WTC11 (cell line): ENCODE results near the gene PPFIBP1. TPM values are rescaled to one million over a fixed set of nuclear protein-coding genes. Genes with fewer than 3 reads are reported as not detected.
"Not testable (repeated sequence)": the region's sequence is repeated elsewhere in the genome, so short reads cannot be mapped to it uniquely, and the experiment has no call there.

Source experiments
- ATAC-seq: fragments of 200-7000 bp; cut with Tn5 transposase; 2 replicates; pipeline ENCODE4 v1.10.0; 2021; ENCODE audit warnings: mild to moderate bottlenecking, moderate library complexity
- CTCF ChIA-PET: fragments of 300-600 bp; sonication (Branson Sonifier 250); formaldehyde crosslinking; loops from one replicate; lab custom pipeline; 2021; ENCODE audit warnings: antibody characterized with exemption; lab: Charles Lee
- POLR2A ChIA-PET: fragments of 350-600 bp; sonication (Branson Sonifier 250); formaldehyde crosslinking; loops from one replicate; lab custom pipeline; 2021; ENCODE audit warnings: antibody characterized with exemption; lab: Charles Lee
- DNase-seq: peaks from one replicate; pipeline ENCODE4 v3.0.0; 2021; ENCODE audit warnings: low spot score
- H3K27ac Mint-ChIP-seq: 2 replicates; pipeline ENCODE4 v1.8.0; 2021; ENCODE audit warnings: mixed read lengths
- H3K27me3 Mint-ChIP-seq: 2 replicates; pipeline ENCODE4 v1.8.0; 2021; ENCODE audit warnings: low read depth, mild to moderate bottlenecking, moderate library complexity, mixed read lengths
- H3K36me3 Mint-ChIP-seq: 2 replicates; pipeline ENCODE4 v1.8.0; 2021; ENCODE audit warnings: mixed read lengths
- H3K4me1 Mint-ChIP-seq: 2 replicates; pipeline ENCODE4 v1.8.0; 2022; ENCODE audit warnings: mixed read lengths
- H3K4me3 Mint-ChIP-seq: 2 replicates; pipeline ENCODE4 v1.8.0; 2021; ENCODE audit warnings: mild to moderate bottlenecking, moderate library complexity, mixed read lengths
- H3K9me3 Mint-ChIP-seq: 2 replicates; pipeline ENCODE4 v1.8.0; 2021; ENCODE audit warnings: mixed read lengths
- CREB1 ChIP-seq: sonication (generic); formaldehyde crosslinking; IDR thresholded peaks from 2 replicates; pipeline ENCODE4 v1.8.0; 2023; ENCODE audit warnings: mild to moderate bottlenecking, missing genetic modification reagents
- CREM ChIP-seq: sonication (generic); formaldehyde crosslinking; IDR thresholded peaks from 2 replicates; pipeline ENCODE4 v1.8.1; 2022; ENCODE audit warnings: mild to moderate bottlenecking, missing genetic modification reagents, moderate library complexity
- FOXK1 ChIP-seq: sonication (generic); formaldehyde crosslinking; IDR thresholded peaks from 2 replicates; pipeline ENCODE4 v1.8.0; 2022; ENCODE audit warnings: mild to moderate bottlenecking, moderate library complexity, missing genetic modification reagents
- GABPB1 ChIP-seq: sonication (generic); formaldehyde crosslinking; IDR thresholded peaks from 2 replicates; pipeline ENCODE4 v1.8.1; 2023; ENCODE audit warnings: mild to moderate bottlenecking, missing genetic modification reagents
- GTF2I ChIP-seq: fragments of 250-450 bp; sonication (Bioruptor Pico); conservative IDR thresholded peaks from 2 replicates; pipeline ENCODE4 v1.4.0; 2021; ENCODE audit warnings: mild to moderate bottlenecking
- JAZF1 ChIP-seq: fragments of 250-450 bp; sonication (Bioruptor Pico); IDR thresholded peaks from 2 replicates; pipeline ENCODE4 v1.9.0; 2021; ENCODE audit warnings: moderate library complexity, mild to moderate bottlenecking, inconsistent platforms
- NR1H2 ChIP-seq: sonication (generic); formaldehyde crosslinking; IDR thresholded peaks from 2 replicates; pipeline ENCODE4 v1.9.0; 2021; ENCODE audit warnings: mild to moderate bottlenecking, moderate library complexity, missing genetic modification reagents
- PREB ChIP-seq: sonication (generic); formaldehyde crosslinking; IDR thresholded peaks from 2 replicates; pipeline ENCODE4 v1.8.1; 2022; ENCODE audit warnings: mild to moderate bottlenecking, missing genetic modification reagents, moderate library complexity, borderline replicate concordance
- PRRX2 ChIP-seq: fragments of 250-450 bp; sonication (Bioruptor Pico); IDR thresholded peaks from 2 replicates; pipeline ENCODE4 v1.8.0; 2021; ENCODE audit warnings: mild to moderate bottlenecking
- RELA ChIP-seq: sonication (generic); formaldehyde crosslinking; IDR thresholded peaks from 2 replicates; pipeline ENCODE4 v1.8.1; 2022; ENCODE audit warnings: missing genetic modification reagents, mild to moderate bottlenecking, borderline replicate concordance
- SOX15 ChIP-seq: fragments of 250-450 bp; sonication (Bioruptor Pico); IDR thresholded peaks from 2 replicates; pipeline ENCODE4 v1.9.0; 2021; ENCODE audit warnings: mild to moderate bottlenecking
- TCF7 ChIP-seq: sonication (generic); formaldehyde crosslinking; IDR thresholded peaks from 2 replicates; pipeline ENCODE4 v1.8.0; 2022; ENCODE audit warnings: mild to moderate bottlenecking, low read depth, missing genetic modification reagents, moderate library complexity
- ZNF281 ChIP-seq: sonication (generic); formaldehyde crosslinking; IDR thresholded peaks from 2 replicates; pipeline ENCODE4 v1.8.0; 2023; ENCODE audit warnings: mild to moderate bottlenecking, missing genetic modification reagents
- total RNA-seq: library from RNA; stranded (reverse); gene quantifications from 3 replicates; pipeline ENCODE4 v1.2.3, GENCODE V29; 2021
- TF ChIP-seq, protein P1 (sequence below): fragments of 250-450 bp; sonication (Bioruptor Pico); IDR thresholded peaks from 2 replicates; pipeline ENCODE4 v1.9.0; 2021; ENCODE audit warnings: moderate library complexity, mild to moderate bottlenecking, inconsistent platforms, borderline replicate concordance
- TF ChIP-seq, protein P2 (sequence below): sonication (generic); formaldehyde crosslinking; IDR thresholded peaks from 2 replicates; pipeline ENCODE4 v1.8.1; 2023; ENCODE audit warnings: mild to moderate bottlenecking, missing genetic modification reagents

The PPFIBP1 gene
- total RNA-seq, 1 experiment from 2014 or later, result 27.7 TPM

- TF ChIP-seq ZNF281 (no peak), NR1H2 (CRISPR knock-in tag) (no peak)
- TF ChIP-seq, all 79 proteins: peak for 0
Observed at GRCh38 chr12:27541031-27541719, 17.2 kb downstream of the PPFIBP1 start (continued).

DNA sequence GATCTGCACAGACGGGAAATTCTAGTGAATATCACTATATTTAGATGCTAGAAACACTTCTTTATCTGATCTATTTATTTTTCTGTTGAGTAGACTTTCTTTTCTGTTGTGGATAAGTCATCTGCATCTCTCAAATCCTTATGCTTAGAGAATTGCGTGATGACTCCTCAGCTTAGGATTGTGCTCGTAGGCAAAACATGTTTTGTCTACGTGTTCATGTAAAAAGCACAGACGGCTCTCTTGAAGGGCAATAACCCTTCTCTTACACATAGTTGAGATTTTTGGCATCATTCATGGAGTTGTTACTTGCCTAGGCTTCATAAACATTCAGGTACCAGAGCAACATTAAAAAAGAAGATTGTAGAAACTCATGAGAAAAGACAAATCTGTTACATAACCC lies 18.6 kb downstream of the PPFIBP1 start:
- TF ChIP-seq CREB1 (no peak), SOX15 (CRISPR knock-in tag) (no peak), TCF7 (CRISPR knock-in tag) (no peak), GTF2I (CRISPR knock-in tag) (no peak), PREB (CRISPR knock-in tag) (no peak)
- TF ChIP-seq, protein P1, sequence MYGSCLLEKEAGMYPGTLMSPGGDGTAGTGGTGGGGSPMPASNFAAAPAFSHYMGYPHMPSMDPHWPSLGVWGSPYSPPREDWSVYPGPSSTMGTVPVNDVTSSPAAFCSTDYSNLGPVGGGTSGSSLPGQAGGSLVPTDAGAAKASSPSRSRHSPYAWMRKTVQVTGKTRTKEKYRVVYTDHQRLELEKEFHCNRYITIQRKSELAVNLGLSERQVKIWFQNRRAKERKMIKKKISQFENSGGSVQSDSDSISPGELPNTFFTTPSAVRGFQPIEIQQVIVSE (CRISPR knock-in tag), result no peak
- TF ChIP-seq, all 79 proteins: peak for 0
- Mint-ChIP-seq H3K4me1 (peaks cover 7% of the 10 kb centered on the region), H3K27me3 (no peaks in the 10 kb centered on the region), H3K36me3 (peaks cover 7% of the 10 kb centered on the region), H3K9me3 (peaks cover 7% of the 10 kb centered on the region), H3K27ac (0 out of 2 replicates have a peak overlapping the region, but pooled peaks have one; percentile 18), H3K4me3 (no peak overlapping the region)
- CTCF ChIA-PET, result no interaction called here
- DNase-seq, result no peak
- ATAC-seq, result no peak
- POLR2A ChIA-PET, result no interaction called here

- DNase-seq, H3K9me3 Mint-ChIP-seq, H3K36me3 Mint-ChIP-seq, H3K27me3 Mint-ChIP-seq, H3K4me3 Mint-ChIP-seq, CTCF ChIA-PET, H3K27ac Mint-ChIP-seq, POLR2A ChIA-PET, ATAC-seq: not testable (repeated sequence)
- peaks cover 21% of the 10 kb centered on the region for H3K4me1 Mint-ChIP-seq
Observed at GRCh38 chr12:27544858-27545257, 20.9 kb downstream of the PPFIBP1 start.

DNA sequence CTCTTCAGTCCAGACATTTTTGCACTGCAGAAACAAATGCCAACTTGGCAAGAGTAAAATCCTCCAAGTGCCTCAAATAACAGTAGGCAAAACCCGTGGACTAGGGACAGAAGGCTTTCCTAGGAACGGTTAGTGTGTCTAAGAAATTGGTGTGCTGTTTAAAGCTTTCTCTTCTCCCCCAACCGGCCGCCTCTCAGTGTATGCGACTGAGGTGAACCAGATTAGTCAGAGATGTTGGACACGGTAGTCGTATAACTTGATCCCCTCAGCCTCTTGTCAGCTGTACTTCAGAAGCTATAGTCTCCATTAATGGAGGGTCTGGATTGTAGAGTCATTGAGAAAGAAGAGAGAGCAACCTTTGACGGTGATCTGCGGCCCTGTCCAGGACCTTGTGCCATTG lies 21.7 kb downstream of the PPFIBP1 start:
- Mint-ChIP-seq H3K36me3 (peaks cover 7% of the 10 kb centered on the region), H3K27ac (no peak overlapping the region), H3K27me3 (no peaks in the 10 kb centered on the region), H3K9me3 (peaks cover 7% of the 10 kb centered on the region), H3K4me1 (peaks cover 29% of the 10 kb centered on the region), H3K4me3 (no peak overlapping the region)
- no peak for DNase-seq
- no peak for TF ChIP-seq FOXK1 (CRISPR knock-in tag)
- no peak for TF ChIP-seq RELA
- no peak for TF ChIP-seq NR1H2 (CRISPR knock-in tag)
- no peak for TF ChIP-seq GABPB1 (CRISPR knock-in tag)
- no peak for TF ChIP-seq SOX15 (CRISPR knock-in tag)
- no peak for TF ChIP-seq CREM (CRISPR knock-in tag)
- TF ChIP-seq PRRX2 (CRISPR knock-in tag), result no peak
- TF ChIP-seq, protein P2, sequence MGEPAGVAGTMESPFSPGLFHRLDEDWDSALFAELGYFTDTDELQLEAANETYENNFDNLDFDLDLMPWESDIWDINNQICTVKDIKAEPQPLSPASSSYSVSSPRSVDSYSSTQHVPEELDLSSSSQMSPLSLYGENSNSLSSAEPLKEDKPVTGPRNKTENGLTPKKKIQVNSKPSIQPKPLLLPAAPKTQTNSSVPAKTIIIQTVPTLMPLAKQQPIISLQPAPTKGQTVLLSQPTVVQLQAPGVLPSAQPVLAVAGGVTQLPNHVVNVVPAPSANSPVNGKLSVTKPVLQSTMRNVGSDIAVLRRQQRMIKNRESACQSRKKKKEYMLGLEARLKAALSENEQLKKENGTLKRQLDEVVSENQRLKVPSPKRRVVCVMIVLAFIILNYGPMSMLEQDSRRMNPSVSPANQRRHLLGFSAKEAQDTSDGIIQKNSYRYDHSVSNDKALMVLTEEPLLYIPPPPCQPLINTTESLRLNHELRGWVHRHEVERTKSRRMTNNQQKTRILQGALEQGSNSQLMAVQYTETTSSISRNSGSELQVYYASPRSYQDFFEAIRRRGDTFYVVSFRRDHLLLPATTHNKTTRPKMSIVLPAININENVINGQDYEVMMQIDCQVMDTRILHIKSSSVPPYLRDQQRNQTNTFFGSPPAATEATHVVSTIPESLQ (CRISPR knock-in tag), result no peak
- no peak for TF ChIP-seq JAZF1 (CRISPR knock-in tag)
- POLR2A ChIA-PET, result no interaction called here
- no peak for ATAC-seq
- CTCF ChIA-PET, result no interaction called here
